Measurements from ENCODE around the gene C1orf56.

DNA sequence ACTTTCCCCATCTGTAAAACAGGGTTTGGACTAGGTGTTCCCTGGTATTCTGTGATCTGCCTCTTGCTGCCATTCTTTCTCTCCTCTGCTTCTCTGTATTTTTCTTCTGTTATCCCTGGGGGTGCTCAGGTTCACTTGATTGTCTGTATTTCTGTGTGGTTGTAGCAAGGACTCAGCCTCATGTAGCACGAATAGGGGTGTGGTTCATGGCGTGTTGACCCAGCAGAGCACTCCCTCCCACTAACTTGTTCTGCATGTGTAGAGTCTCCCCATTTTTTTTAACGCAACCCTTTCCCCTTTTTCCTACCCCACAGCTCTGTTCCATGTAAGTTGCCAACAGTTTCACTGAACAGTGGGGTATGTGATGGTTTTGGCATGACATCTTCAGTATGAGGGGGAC lies 12.4 kb upstream of the C1orf56 start:
- TF ChIP-seq POLR2AphosphoS5 (IDR thresholded peaks at IDR 0.05) (no peak), RAD21 (conservative IDR thresholded peaks at IDR 0.05) (no peak), TAF1 (IDR thresholded peaks at IDR 0.05; ENCODE audit: low read depth) (no peak), SMC3 (conservative IDR thresholded peaks at IDR 0.05; ENCODE audit: poor library complexity) (no peak), EP300 (conservative IDR thresholded peaks at IDR 0.05; ENCODE audit: poor library complexity, severe bottlenecking) (no peak), MXI1 (conservative IDR thresholded peaks at IDR 0.05; ENCODE audit: poor library complexity, severe bottlenecking) (no peak), EZH2 (IDR thresholded peaks at IDR 0.05; ENCODE audit: borderline replicate concordance, insufficient read depth, low read length, poor library complexity, severe bottlenecking) (no peak)
- TF ChIP-seq, protein P1, sequence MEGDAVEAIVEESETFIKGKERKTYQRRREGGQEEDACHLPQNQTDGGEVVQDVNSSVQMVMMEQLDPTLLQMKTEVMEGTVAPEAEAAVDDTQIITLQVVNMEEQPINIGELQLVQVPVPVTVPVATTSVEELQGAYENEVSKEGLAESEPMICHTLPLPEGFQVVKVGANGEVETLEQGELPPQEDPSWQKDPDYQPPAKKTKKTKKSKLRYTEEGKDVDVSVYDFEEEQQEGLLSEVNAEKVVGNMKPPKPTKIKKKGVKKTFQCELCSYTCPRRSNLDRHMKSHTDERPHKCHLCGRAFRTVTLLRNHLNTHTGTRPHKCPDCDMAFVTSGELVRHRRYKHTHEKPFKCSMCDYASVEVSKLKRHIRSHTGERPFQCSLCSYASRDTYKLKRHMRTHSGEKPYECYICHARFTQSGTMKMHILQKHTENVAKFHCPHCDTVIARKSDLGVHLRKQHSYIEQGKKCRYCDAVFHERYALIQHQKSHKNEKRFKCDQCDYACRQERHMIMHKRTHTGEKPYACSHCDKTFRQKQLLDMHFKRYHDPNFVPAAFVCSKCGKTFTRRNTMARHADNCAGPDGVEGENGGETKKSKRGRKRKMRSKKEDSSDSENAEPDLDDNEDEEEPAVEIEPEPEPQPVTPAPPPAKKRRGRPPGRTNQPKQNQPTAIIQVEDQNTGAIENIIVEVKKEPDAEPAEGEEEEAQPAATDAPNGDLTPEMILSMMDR (IDR thresholded peaks at IDR 0.05; ENCODE audit: poor library complexity, severe bottlenecking), result no peak
- TF ChIP-seq, protein P2, sequence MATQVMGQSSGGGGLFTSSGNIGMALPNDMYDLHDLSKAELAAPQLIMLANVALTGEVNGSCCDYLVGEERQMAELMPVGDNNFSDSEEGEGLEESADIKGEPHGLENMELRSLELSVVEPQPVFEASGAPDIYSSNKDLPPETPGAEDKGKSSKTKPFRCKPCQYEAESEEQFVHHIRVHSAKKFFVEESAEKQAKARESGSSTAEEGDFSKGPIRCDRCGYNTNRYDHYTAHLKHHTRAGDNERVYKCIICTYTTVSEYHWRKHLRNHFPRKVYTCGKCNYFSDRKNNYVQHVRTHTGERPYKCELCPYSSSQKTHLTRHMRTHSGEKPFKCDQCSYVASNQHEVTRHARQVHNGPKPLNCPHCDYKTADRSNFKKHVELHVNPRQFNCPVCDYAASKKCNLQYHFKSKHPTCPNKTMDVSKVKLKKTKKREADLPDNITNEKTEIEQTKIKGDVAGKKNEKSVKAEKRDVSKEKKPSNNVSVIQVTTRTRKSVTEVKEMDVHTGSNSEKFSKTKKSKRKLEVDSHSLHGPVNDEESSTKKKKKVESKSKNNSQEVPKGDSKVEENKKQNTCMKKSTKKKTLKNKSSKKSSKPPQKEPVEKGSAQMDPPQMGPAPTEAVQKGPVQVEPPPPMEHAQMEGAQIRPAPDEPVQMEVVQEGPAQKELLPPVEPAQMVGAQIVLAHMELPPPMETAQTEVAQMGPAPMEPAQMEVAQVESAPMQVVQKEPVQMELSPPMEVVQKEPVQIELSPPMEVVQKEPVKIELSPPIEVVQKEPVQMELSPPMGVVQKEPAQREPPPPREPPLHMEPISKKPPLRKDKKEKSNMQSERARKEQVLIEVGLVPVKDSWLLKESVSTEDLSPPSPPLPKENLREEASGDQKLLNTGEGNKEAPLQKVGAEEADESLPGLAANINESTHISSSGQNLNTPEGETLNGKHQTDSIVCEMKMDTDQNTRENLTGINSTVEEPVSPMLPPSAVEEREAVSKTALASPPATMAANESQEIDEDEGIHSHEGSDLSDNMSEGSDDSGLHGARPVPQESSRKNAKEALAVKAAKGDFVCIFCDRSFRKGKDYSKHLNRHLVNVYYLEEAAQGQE (IDR thresholded peaks at IDR 0.05; ENCODE audit: borderline replicate concordance), result no peak
